Mesothelial cell of epicardium (in vitro differentiated cells): ENCODE results near the gene CELA3B. TPM values are rescaled to one million over a fixed set of nuclear protein-coding genes. Genes with fewer than 3 reads are reported as not detected.
"Not testable (repeated sequence)": the region's sequence is repeated elsewhere in the genome, so short reads cannot be mapped to it uniquely, and the experiment has no call there.

Experiments used
- DNase-seq, 2 experiments: peaks; one replicate each; pipeline ENCODE4 v3.0.0; 2021; ENCODE audit warnings: low spot score in 2 of 2; ENCODE audit not compliant: unreplicated experiment in 2 of 2
- H3K27ac Mint-ChIP-seq: 2 replicates; pipeline ENCODE4 v1.8.0; 2021; ENCODE audit warnings: mixed read lengths
- H3K27me3 Mint-ChIP-seq: 2 replicates; pipeline ENCODE4 v1.8.0; 2021; ENCODE audit warnings: low read depth, mixed read lengths
- H3K36me3 Mint-ChIP-seq: 2 replicates; pipeline ENCODE4 v1.8.0; 2021; ENCODE audit warnings: mixed read lengths
- H3K4me1 Mint-ChIP-seq: 2 replicates; pipeline ENCODE4 v1.8.0; 2021; ENCODE audit warnings: mixed read lengths
- H3K4me3 Mint-ChIP-seq: 2 replicates; pipeline ENCODE4 v1.8.0; 2021; ENCODE audit warnings: mild to moderate bottlenecking, moderate library complexity, mixed read lengths
- H3K9me3 Mint-ChIP-seq: 2 replicates; pipeline ENCODE4 v1.8.0; 2021; ENCODE audit warnings: mixed read lengths
- total RNA-seq: library from RNA; stranded (reverse); gene quantifications from 3 replicates; pipeline ENCODE4 v1.2.1, GENCODE V29; 2021
- TF ChIP-seq, protein P1 (sequence below): fragments of 200-600 bp; sonication (generic); IDR thresholded peaks from one replicate; pipeline ENCODE4 v1.5.0; 2021; ENCODE audit warnings: antibody characterized with exemption; ENCODE audit not compliant: unreplicated experiment

CELA3B gene
- total RNA-seq, 1 donor from 2014 or later, result not detected

DNA sequence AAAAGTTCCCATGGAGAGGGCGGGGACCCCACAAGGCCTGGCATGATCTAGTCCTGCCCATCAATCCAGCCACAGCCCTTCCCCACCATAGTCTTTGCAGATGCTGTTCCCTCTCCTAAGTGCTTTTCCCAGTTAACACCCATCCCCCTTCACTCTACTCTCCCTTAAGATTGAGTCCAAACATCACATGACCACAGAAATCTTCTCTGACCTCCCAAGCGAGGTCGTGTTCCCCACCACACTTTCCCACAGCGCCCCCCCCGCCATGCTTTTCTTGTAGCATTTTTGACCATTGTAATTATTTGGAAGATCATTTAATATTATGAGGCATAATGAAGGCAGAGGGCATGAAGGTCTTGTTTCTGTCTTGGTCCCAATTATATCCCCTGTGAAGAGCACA, 35.5 kb upstream of the CELA3B start:
- Mint-ChIP-seq H3K27me3 (no peaks in the 10 kb centered on the region), H3K9me3 (no peaks in the 10 kb centered on the region), H3K27ac (no peak overlapping the region), H3K4me1 (peaks cover 42% of the 10 kb centered on the region), H3K4me3 (no peak overlapping the region), H3K36me3 (no peaks in the 10 kb centered on the region)
- TF ChIP-seq, protein P1, sequence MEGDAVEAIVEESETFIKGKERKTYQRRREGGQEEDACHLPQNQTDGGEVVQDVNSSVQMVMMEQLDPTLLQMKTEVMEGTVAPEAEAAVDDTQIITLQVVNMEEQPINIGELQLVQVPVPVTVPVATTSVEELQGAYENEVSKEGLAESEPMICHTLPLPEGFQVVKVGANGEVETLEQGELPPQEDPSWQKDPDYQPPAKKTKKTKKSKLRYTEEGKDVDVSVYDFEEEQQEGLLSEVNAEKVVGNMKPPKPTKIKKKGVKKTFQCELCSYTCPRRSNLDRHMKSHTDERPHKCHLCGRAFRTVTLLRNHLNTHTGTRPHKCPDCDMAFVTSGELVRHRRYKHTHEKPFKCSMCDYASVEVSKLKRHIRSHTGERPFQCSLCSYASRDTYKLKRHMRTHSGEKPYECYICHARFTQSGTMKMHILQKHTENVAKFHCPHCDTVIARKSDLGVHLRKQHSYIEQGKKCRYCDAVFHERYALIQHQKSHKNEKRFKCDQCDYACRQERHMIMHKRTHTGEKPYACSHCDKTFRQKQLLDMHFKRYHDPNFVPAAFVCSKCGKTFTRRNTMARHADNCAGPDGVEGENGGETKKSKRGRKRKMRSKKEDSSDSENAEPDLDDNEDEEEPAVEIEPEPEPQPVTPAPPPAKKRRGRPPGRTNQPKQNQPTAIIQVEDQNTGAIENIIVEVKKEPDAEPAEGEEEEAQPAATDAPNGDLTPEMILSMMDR, result no peak
- DNase-seq, result no peak

DNA sequence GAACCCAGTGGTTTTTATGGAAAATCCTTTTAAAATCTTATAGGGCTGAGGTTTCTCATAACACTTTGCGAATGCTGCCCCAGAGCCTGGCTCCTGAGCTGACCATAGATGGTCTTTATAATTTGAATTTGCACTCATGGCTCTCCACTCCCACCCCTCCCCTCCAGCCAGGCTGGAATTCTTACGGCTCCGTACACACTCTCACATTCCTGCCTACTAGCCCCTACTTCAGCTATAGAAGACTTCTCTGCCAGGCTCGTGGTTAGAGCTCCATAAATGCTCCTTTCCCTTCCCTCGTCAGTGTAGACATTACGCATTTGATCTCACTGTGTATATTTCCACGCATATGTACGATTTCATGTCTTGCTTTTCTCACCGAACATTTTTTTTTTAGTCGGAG, 34.4 kb upstream of the CELA3B start:
- no peaks in the 10 kb centered on the region for H3K9me3 Mint-ChIP-seq
- H3K4me3 Mint-ChIP-seq, result no peak overlapping the region
- H3K27ac Mint-ChIP-seq, result peak overlapping the region; percentile 9
- no peak for DNase-seq
- no peaks in the 10 kb centered on the region for H3K27me3 Mint-ChIP-seq
- H3K4me1 Mint-ChIP-seq, result peaks cover 39% of the 10 kb centered on the region
- no peaks in the 10 kb centered on the region for H3K36me3 Mint-ChIP-seq
- TF ChIP-seq, protein P1, result no peak

DNA sequence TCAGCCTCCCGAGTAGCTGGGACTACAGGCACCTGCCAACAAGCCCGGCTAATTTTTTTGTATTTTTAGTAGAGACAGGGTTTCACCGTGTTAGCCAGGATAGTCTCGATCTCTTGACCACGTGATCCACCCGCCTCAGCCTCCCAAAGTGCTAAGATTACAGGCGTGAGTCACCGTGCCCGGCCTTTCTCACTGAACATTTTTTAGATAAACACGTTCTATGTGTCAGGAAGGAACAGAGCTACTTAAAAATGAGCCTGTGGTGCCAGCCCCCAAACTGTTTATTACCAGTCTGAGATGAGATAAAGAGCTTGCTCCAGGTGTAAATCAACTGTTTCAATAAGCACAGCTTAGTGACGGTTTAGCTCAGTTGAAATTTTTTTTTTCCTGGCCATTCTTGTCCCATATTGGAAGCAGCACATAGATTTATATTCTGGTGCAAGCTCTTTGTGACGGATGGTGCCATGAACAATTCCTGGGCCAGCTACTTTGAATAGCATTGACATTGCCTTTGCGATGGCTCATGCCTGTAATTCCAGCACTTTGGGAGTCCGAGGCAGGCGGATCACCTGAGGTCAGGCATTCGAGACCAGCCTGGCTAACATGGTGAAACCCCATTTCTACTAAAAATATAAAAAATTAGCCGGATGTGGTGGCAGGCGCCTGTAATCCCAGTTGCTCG, 33.7 kb upstream of the CELA3B start:
- not testable (repeated sequence) for H3K27me3 Mint-ChIP-seq, H3K36me3 Mint-ChIP-seq, H3K9me3 Mint-ChIP-seq, DNase-seq, H3K4me3 Mint-ChIP-seq
- Mint-ChIP-seq H3K27ac (peak overlapping the region; percentile 9), H3K4me1 (peaks cover 35% of the 10 kb centered on the region)

DNA sequence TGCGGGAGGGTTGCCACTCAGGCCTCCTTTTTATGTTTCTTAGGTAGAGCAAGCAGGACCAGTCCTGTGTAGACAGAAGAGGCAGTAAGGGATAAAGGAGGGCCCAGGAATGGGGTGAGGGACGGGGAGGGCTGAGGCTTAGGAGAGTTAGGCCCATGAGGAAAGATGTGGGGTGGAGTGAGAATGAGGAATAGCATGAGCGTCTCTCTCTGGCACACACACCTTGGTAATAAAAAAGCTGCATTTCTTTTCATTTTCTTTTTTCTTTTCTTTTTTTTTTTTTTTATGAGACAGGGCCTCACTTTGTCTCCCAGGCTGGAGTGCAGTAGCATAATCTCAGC, 32.1 kb upstream of the CELA3B start:
- TF ChIP-seq, protein P1, result no peak
- H3K27ac Mint-ChIP-seq, result peak overlapping the region; percentile 81
- H3K4me3 Mint-ChIP-seq, result no peak overlapping the region
- no peaks in the 10 kb centered on the region for H3K27me3 Mint-ChIP-seq
- H3K36me3 Mint-ChIP-seq, result no peaks in the 10 kb centered on the region
- DNase-seq, result no peak
- peaks cover 20% of the 10 kb centered on the region for H3K4me1 Mint-ChIP-seq
- no peaks in the 10 kb centered on the region for H3K9me3 Mint-ChIP-seq

DNA sequence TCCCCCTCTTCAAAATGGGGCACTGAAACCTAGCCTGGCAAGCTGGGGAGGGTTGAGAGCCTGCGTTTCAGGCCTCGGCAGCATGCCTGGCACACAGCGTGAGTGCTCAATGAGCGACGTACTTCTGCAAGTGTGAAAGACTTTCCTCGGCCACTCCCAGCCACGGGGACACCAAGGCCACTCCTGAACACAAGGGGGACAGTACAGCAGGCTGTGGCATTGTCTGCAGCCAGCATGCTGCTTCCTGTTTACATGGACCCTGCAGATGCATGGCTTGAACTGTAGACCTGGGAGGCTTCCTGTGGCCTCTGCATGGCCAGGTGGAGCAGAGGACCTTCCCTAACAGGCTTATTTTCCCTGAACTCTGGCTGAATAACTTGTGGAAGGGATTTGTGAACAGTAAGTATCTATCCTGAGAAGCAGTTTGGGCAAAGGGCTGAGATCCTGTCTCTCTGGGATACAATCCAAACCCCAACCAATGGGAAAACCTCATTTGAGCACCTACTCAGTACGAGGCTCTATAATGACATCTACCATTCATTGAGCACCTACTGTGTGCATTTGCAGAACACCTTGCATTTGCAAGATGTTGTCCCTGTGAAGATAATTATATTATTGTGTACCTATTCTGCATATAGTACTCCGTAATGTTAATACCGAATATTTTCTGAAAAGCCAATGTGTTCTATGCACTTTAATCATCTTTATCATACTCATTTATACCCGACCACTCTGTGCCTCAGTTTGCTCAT, 29.8 kb upstream of the CELA3B start:
- TF ChIP-seq, protein P1, result no peak
- no peaks in the 10 kb centered on the region for H3K27me3 Mint-ChIP-seq
- DNase-seq, result no peak
- peaks cover 11% of the 10 kb centered on the region for H3K4me1 Mint-ChIP-seq
- H3K4me3 Mint-ChIP-seq, result no peak overlapping the region
- no peaks in the 10 kb centered on the region for H3K9me3 Mint-ChIP-seq
- no peak overlapping the region for H3K27ac Mint-ChIP-seq
- no peaks in the 10 kb centered on the region for H3K36me3 Mint-ChIP-seq

DNA sequence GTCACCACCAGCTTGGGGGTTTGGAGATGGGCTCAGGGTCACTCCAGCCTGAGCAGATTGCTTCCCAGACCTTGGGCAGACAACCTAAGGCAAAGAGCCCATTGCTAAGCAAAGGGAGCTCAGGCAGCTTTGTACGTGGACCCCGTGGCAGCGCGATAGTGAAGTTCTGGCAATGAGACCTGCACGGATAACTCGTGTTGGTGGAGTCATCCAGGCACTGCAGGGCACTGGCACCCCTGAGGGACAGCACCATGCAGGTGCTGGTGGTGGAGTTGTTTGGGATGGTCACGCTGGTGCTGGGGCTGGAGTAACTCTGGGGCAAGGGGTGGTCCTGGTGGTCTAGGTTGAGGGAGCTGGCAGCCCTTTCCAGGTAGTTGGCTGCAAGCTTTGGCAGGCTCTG, 26.1 kb upstream of the CELA3B start:
- TF ChIP-seq, protein P1, result no peak
- no peak overlapping the region for H3K27ac Mint-ChIP-seq
- DNase-seq, result no peak
- no peaks in the 10 kb centered on the region for H3K4me1 Mint-ChIP-seq
- no peaks in the 10 kb centered on the region for H3K36me3 Mint-ChIP-seq
- no peaks in the 10 kb centered on the region for H3K27me3 Mint-ChIP-seq
- no peak overlapping the region for H3K4me3 Mint-ChIP-seq
- H3K9me3 Mint-ChIP-seq, result no peaks in the 10 kb centered on the region
